ENCODE measurements around the gene CLMP. TPM values are rescaled to one million over a fixed set of nuclear protein-coding genes. Genes with fewer than 3 reads are reported as not detected.

CLMP gene
- total RNA-seq, 1 donor from 2014 or later, result 6.6 TPM

GRCh38 chr11:123143921-123144320, 51.1 kb downstream of the CLMP start:
- no peak for TF ChIP-seq CTCF (IDR thresholded peaks at IDR 0.05)
- Mint-ChIP-seq H3K27me3 (ENCODE audit: low read depth) (peaks cover 2% of the 10 kb centered on the region), H3K36me3 (ENCODE audit: low read depth) (no peaks in the 10 kb centered on the region), H3K27ac (ENCODE audit: unreplicated experiment) (no peak overlapping the region), H3K9me3 (ENCODE audit: low read depth) (no peaks in the 10 kb centered on the region), H3K4me3 (ENCODE audit: unreplicated experiment) (no peak overlapping the region), H3K4me1 (ENCODE audit: low read depth) (peaks cover 2% of the 10 kb centered on the region)
- no peak for DNase-seq (ENCODE audit: low spot score)

GRCh38 chr11:123143476-123143875, 51.6 kb downstream of the CLMP start:
- H3K4me1 Mint-ChIP-seq (ENCODE audit: low read depth), result peaks cover 2% of the 10 kb centered on the region
- no peak for DNase-seq (ENCODE audit: low spot score)

GRCh38 chr11:123139206-123139605, 55.8 kb downstream of the CLMP start:
- Mint-ChIP-seq H3K9me3 (ENCODE audit: low read depth) (no peaks in the 10 kb centered on the region), H3K27me3 (ENCODE audit: low read depth) (peaks cover 2% of the 10 kb centered on the region), H3K27ac (ENCODE audit: unreplicated experiment) (no peak overlapping the region), H3K4me1 (ENCODE audit: low read depth) (peaks cover 13% of the 10 kb centered on the region), H3K4me3 (ENCODE audit: unreplicated experiment) (no peak overlapping the region), H3K36me3 (ENCODE audit: low read depth) (no peaks in the 10 kb centered on the region)
- TF ChIP-seq CTCF (IDR thresholded peaks at IDR 0.05), result no peak
- DNase-seq (ENCODE audit: low spot score), result no peak

More at GRCh38 chr11:123143476-123143875, 51.6 kb downstream of the CLMP start:
- no peak overlapping the region for H3K27ac Mint-ChIP-seq (ENCODE audit: unreplicated experiment)
- H3K27me3 Mint-ChIP-seq (ENCODE audit: low read depth), result peaks cover 2% of the 10 kb centered on the region
- H3K4me3 Mint-ChIP-seq (ENCODE audit: unreplicated experiment), result no peak overlapping the region
- no peaks in the 10 kb centered on the region for H3K9me3 Mint-ChIP-seq (ENCODE audit: low read depth)
- TF ChIP-seq CTCF (IDR thresholded peaks at IDR 0.05), result no peak
- no peaks in the 10 kb centered on the region for H3K36me3 Mint-ChIP-seq (ENCODE audit: low read depth)

GRCh38 chr11:123137431-123138224, 57.4 kb downstream of the CLMP start:
- H3K9me3 Mint-ChIP-seq (ENCODE audit: low read depth), result no peaks in the 10 kb centered on the region
- H3K27me3 Mint-ChIP-seq (ENCODE audit: low read depth), result peaks cover 2% of the 10 kb centered on the region
- peak; percentile 93 for DNase-seq (ENCODE audit: low spot score)
- H3K27ac Mint-ChIP-seq (ENCODE audit: unreplicated experiment), result peak overlapping the region; percentile 97
- peak; percentile 57 for TF ChIP-seq CTCF (IDR thresholded peaks at IDR 0.05)
- H3K4me1 Mint-ChIP-seq (ENCODE audit: low read depth), result peaks cover 22% of the 10 kb centered on the region
- peak overlapping the region; percentile 65 for H3K4me3 Mint-ChIP-seq (ENCODE audit: unreplicated experiment)
- H3K36me3 Mint-ChIP-seq (ENCODE audit: low read depth), result no peaks in the 10 kb centered on the region

GRCh38 chr11:123135863-123136446, 59.1 kb downstream of the CLMP start:
- no peak overlapping the region for H3K27ac Mint-ChIP-seq (ENCODE audit: unreplicated experiment)
- no peak for DNase-seq (ENCODE audit: low spot score)
- TF ChIP-seq CTCF (IDR thresholded peaks at IDR 0.05), result no peak

More at GRCh38 chr11:123135863-123136446, 59.1 kb downstream of the CLMP start:
- no peaks in the 10 kb centered on the region for H3K9me3 Mint-ChIP-seq (ENCODE audit: low read depth)
- H3K4me1 Mint-ChIP-seq (ENCODE audit: low read depth), result peaks cover 34% of the 10 kb centered on the region
- no peaks in the 10 kb centered on the region for H3K36me3 Mint-ChIP-seq (ENCODE audit: low read depth)
- no peak overlapping the region for H3K4me3 Mint-ChIP-seq (ENCODE audit: unreplicated experiment)
- H3K27me3 Mint-ChIP-seq (ENCODE audit: low read depth), result peaks cover 2% of the 10 kb centered on the region

Measured in chondrocyte (in vitro differentiated cells).